GM21381 (cell line): ENCODE results near the gene TH.

ENCODE experiments used
- ATAC-seq: cut with Tn5 transposase; IDR thresholded peaks from one replicate; pipeline ENCODE4 v1.9.1; 2021; ENCODE audit warnings: mild to moderate bottlenecking, moderate library complexity; ENCODE audit not compliant: unreplicated experiment

The TH gene

GRCh38 chr11:2115308-2115707, 56.3 kb downstream of the TH start:
- ATAC-seq, result no peak

GRCh38 chr11:2114430-2115241, 57.0 kb downstream of the TH start:
- no peak for ATAC-seq
